Fibroblast of lung (primary cell): Measurements from ENCODE around the gene PTGES2. TPM values are rescaled to one million over a fixed set of nuclear protein-coding genes. Genes with fewer than 3 reads are reported as not detected.

Experiments
- DNase-seq, 2 donors: peaks; one replicate each; pipeline versions ENCODE4 v3.0.0 to v3.0.0-alpha.2; 2010; ENCODE audit warnings: low read depth in 2 of 2
- H2AFZ ChIP-seq: 2 replicates; pipeline ENCODE4 v1.5.1; 2012; ENCODE audit warnings: low read length, control low read depth, inconsistent platforms
- H3K27ac ChIP-seq: 2 replicates; pipeline ENCODE4 v1.5.1; 2011; ENCODE audit warnings: low read length, control low read depth; ENCODE audit not compliant: insufficient read depth
- H3K27me3 ChIP-seq: 2 replicates; pipeline ENCODE4 v1.5.1; 2011; ENCODE audit warnings: mild to moderate bottlenecking, low read length; ENCODE audit not compliant: control insufficient read depth, insufficient read depth
- H3K36me3 ChIP-seq: 2 replicates; pipeline ENCODE4 v1.5.1; 2011; ENCODE audit warnings: low read length; ENCODE audit not compliant: control insufficient read depth, insufficient read depth
- H3K4me1 ChIP-seq: 2 replicates; pipeline ENCODE4 v1.5.1; 2011; ENCODE audit warnings: low read length; ENCODE audit not compliant: control insufficient read depth, insufficient read depth; ENCODE audit errors: extremely low read depth
- H3K4me2 ChIP-seq: 2 replicates; pipeline ENCODE4 v1.5.1; 2011; ENCODE audit warnings: low read length, control low read depth; ENCODE audit not compliant: insufficient read depth; ENCODE audit errors: extremely low read depth
- H3K4me3 ChIP-seq, 4 experiments: fragments of 200-600 bp in 1 of 4; sonication (generic) in 1 of 4; replicated peaks in 1 of 4; 2 replicates each; pipeline ENCODE4 v1.5.1; 2011 to 2016; ENCODE audit warnings: low read length in 4 of 4, low read depth in 3 of 4, mild to moderate bottlenecking in 3 of 4, control low read depth in 2 of 4, inconsistent platforms in 1 of 4, mixed read lengths in 1 of 4; ENCODE audit not compliant: insufficient read depth in 1 of 4; ENCODE audit errors: control extremely low read depth in 1 of 4
- H3K79me2 ChIP-seq: 2 replicates; pipeline ENCODE4 v1.5.1; 2012; ENCODE audit warnings: mild to moderate bottlenecking, low read length, inconsistent platforms; ENCODE audit not compliant: control insufficient read depth, insufficient read depth
- H3K9ac ChIP-seq: 2 replicates; pipeline ENCODE4 v1.5.1; 2011; ENCODE audit warnings: mild to moderate bottlenecking, low read length, control low read depth; ENCODE audit not compliant: insufficient read depth
- H3K9me3 ChIP-seq: 2 replicates; pipeline ENCODE4 v1.5.1; 2012; ENCODE audit warnings: low read depth, low read length; ENCODE audit not compliant: control insufficient read depth, insufficient read depth
- H4K20me1 ChIP-seq: 2 replicates; pipeline ENCODE4 v1.5.1; 2011; ENCODE audit warnings: low read length; ENCODE audit not compliant: control insufficient read depth, insufficient read depth; ENCODE audit errors: extremely low read depth
- EZH2 ChIP-seq: IDR thresholded peaks from 2 replicates; pipeline ENCODE4 v1.5.1; 2012; ENCODE audit warnings: low read length, control low read depth, mild to moderate bottlenecking; ENCODE audit errors: missing control alignments
- polyA plus RNA-seq, 2 donors: library from polyadenylated mRNA; depleted of rRNA in 1 of 2; stranded (reverse) in 1 of 2; unstranded in 1 of 2; fragments of >200 nt; gene quantifications; 2 replicates each; pipeline ENCODE4 v1.2.1, GENCODE V29; 2011 to 2012; ENCODE audit warnings: missing spikeins in 1 of 2
- total RNA-seq: library from RNA; depleted of rRNA; stranded (reverse); fragments of >200 nt; gene quantifications from 2 replicates; pipeline ENCODE4 v1.2.1, GENCODE V29; 2014
- TF ChIP-seq, protein P1 (sequence below), 2 donors: IDR thresholded peaks in 1 of 2; conservative IDR thresholded peaks in 1 of 2; 1 replicate in 1 of 2; 2 replicates in 1 of 2; pipeline ENCODE4 v1.5.1; 2011 to 2012; ENCODE audit warnings: low read length in 2 of 2, control low read depth in 1 of 2, inconsistent platforms in 1 of 2, low read depth in 1 of 2, mild to moderate bottlenecking in 1 of 2

Gene PTGES2
- total and polyA plus RNA-seq, 2 donors (not counting 1 experiment from before 2014, with no cell fraction given), result 44.8 to 57.6 TPM

DNA sequence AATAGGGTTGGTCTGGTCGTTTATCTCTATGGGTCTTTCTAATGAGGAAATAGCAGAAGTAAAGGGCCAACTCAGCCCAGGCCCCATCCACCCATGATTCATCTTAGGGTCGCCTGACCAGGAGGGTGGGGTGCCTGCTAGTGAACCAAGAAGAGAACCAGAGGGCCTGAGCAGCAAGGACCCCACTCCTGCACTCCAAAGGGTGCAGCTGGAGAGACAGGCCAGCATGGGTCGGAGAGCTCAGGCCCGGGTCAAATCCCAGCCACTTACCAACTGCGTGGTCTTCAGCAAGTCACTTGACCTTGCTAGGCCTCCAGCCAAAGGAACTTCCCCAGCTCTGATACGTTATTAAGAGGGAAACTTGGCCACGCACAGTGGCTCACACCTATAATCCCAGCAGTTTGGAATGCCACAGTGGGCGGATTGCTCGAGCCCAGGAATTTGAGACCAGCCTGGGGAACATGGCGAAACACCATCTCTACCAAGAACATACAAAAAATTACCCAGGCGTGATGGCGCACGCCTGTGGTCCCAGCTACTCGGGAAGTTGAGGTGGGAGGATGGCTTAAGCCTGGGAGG lies 36.9 kb upstream of the PTGES2 start:
- Histone ChIP-seq H3K4me3 (no peak overlapping the region), H4K20me1 (no peaks in the 10 kb centered on the region), H3K27me3 (no peaks in the 10 kb centered on the region), H3K9me3 (no peaks in the 10 kb centered on the region), H3K27ac (no peak overlapping the region), H2AFZ (no peak overlapping the region), H3K36me3 (peaks cover 20% of the 10 kb centered on the region), H3K79me2 (no peaks in the 10 kb centered on the region), H3K4me2 (no peak overlapping the region), H3K9ac (no peak overlapping the region), H3K4me1 (no peaks in the 10 kb centered on the region)
- peak in 1 of 2 donors; percentile 58 for DNase-seq
- TF ChIP-seq, protein P1, sequence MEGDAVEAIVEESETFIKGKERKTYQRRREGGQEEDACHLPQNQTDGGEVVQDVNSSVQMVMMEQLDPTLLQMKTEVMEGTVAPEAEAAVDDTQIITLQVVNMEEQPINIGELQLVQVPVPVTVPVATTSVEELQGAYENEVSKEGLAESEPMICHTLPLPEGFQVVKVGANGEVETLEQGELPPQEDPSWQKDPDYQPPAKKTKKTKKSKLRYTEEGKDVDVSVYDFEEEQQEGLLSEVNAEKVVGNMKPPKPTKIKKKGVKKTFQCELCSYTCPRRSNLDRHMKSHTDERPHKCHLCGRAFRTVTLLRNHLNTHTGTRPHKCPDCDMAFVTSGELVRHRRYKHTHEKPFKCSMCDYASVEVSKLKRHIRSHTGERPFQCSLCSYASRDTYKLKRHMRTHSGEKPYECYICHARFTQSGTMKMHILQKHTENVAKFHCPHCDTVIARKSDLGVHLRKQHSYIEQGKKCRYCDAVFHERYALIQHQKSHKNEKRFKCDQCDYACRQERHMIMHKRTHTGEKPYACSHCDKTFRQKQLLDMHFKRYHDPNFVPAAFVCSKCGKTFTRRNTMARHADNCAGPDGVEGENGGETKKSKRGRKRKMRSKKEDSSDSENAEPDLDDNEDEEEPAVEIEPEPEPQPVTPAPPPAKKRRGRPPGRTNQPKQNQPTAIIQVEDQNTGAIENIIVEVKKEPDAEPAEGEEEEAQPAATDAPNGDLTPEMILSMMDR (conservative IDR thresholded peaks at IDR 0.05 in 1 of 2, IDR thresholded peaks at IDR 0.05 in 1 of 2; ENCODE audit: low read depth in 1 of 2, low read length in 2 of 2), result no peak
- TF ChIP-seq EZH2, result no peak

DNA sequence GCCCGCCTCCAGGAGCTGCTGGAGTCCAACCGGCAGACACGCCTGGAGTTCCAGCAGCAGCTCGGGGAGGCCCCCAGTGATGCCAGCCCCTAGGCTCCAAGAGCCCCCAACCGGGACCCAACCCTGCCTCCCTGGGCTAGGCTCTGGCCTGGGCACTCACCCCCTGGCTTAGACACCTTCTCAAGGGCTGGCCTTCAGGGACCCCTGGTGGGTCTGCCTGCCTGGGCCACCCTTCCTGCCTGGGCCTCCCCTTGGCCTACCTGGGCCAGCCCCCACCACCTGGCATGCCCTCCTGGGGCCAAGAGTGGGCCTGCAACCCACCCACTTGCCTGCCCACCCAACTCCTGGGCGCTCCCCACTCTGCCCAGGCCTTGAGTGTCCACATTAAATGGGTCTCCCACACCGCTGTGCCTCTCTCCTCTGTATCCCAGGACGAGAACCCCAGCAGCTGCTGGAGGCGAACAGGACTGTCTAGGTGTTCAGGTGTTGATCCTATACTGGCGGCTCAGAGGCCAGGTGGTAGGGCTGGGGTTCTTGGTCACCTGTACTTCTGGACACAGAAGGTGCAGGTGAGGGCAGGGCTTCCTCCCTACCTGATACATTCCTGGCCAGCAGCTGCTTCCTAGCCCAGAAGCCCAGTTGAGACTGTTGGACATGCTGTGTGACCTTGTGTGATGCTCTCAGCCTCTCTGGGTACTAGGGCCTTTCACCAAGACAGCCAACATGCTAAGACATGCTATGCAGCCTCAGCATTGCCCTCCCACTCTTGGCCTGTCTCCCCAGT lies 36.2 kb upstream of the PTGES2 start:
- Histone ChIP-seq H3K4me2 (no peak overlapping the region), H2AFZ (no peak overlapping the region), H3K36me3 (peaks cover 15% of the 10 kb centered on the region), H3K79me2 (no peaks in the 10 kb centered on the region), H4K20me1 (no peaks in the 10 kb centered on the region), H3K4me3 (no peak overlapping the region), H3K27me3 (no peaks in the 10 kb centered on the region), H3K27ac (no peak overlapping the region), H3K4me1 (no peaks in the 10 kb centered on the region), H3K9ac (no peak overlapping the region), H3K9me3 (no peaks in the 10 kb centered on the region)
- TF ChIP-seq, protein P1 (conservative IDR thresholded peaks at IDR 0.05 in 1 of 2, IDR thresholded peaks at IDR 0.05 in 1 of 2; ENCODE audit: low read depth in 1 of 2, low read length in 2 of 2), result no peak
- no peak for TF ChIP-seq EZH2
- DNase-seq, result peak in 1 of 2 donors; percentile 12

DNA sequence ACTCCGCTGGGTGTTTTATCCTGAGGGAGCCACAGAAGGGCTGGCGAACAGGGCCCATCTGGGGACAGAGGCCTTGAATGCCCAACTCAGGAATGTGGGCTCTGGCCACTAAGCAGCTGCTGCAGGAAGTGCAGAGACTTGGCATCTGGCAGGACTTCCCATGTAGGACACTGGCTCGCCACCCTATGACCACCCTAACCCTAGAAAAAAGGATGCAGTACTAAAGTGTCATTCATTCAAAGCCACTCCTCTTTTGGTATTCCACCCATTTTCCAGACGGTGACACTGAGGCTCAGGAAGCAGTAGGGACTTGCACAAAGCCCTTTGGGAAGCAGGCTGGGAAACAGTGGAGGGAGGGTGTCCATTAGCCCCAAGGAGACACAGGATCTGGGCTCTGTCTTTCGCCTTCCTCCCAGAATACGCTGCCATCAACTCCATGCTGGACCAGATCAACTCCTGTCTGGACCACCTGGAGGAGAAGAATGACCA lies 35.5 kb upstream of the PTGES2 start:
- no peak overlapping the region for H3K27ac ChIP-seq
- TF ChIP-seq, protein P1 (conservative IDR thresholded peaks at IDR 0.05 in 1 of 2, IDR thresholded peaks at IDR 0.05 in 1 of 2; ENCODE audit: low read depth in 1 of 2, low read length in 2 of 2), result no peak
- no peak for TF ChIP-seq EZH2
- no peaks in the 10 kb centered on the region for H3K27me3 ChIP-seq
- no peaks in the 10 kb centered on the region for H3K79me2 ChIP-seq
- no peak overlapping the region for H3K9ac ChIP-seq
- H3K36me3 ChIP-seq, result peaks cover 15% of the 10 kb centered on the region
- DNase-seq, result no peak
- no peaks in the 10 kb centered on the region for H3K4me1 ChIP-seq
- no peak overlapping the region for H3K4me2 ChIP-seq
- H2AFZ ChIP-seq, result no peak overlapping the region
- no peak overlapping the region for H3K4me3 ChIP-seq
- H4K20me1 ChIP-seq, result no peaks in the 10 kb centered on the region
- H3K9me3 ChIP-seq, result no peaks in the 10 kb centered on the region
